Measurements from ENCODE around the gene BMP5. TPM values are rescaled to one million over a fixed set of nuclear protein-coding genes. Genes with fewer than 3 reads are reported as not detected.

The BMP5 gene
- total and polyA plus RNA-seq, 2 of the 8 experiments (the other 6 are each of a cell fraction or from before 2014, with no cell fraction given): 0.02 TPM; not detected in 1

DNA sequence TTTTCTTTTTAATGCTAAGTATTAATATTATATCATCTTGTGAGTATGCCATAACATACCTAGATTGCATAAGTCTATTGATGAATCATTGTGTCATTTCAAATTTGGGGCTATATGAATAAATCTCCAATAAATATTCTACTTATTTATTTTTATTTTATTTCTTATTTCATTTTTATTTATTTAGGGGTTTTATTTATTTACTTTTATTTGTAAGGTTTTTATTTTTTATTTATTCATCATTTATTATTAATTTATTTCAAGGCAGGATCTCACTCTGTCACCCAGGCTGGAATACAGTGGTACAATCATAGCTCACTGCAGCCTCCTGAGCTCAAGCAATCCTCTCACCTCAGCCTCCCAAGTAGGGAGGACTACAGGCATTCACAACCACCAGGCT is 36.3 kb downstream of the BMP5 start:
- Histone ChIP-seq H3K4me1 (replicated peaks in 1 of 4; ENCODE audit: control insufficient read depth in 3 of 4, insufficient read depth in 4 of 4, low read length in 3 of 4) (no peaks in the 10 kb centered on the region), H3K9me3 (ENCODE audit: insufficient read depth in 2 of 2, low read depth in 1 of 2, low read length in 1 of 2) (no peaks in the 10 kb centered on the region), H3K4ac (replicated peaks; ENCODE audit: insufficient read length, low read depth, low read length) (no peak overlapping the region), H3K79me1 (ENCODE audit: low read depth, low read length) (no peaks in the 10 kb centered on the region), H2BK20ac (ENCODE audit: low read length) (no peak overlapping the region), H2BK5ac (ENCODE audit: low read depth, low read length) (no peak overlapping the region), H2AK5ac (ENCODE audit: low read depth, low read length) (no peak overlapping the region), H3K79me2 (ENCODE audit: control insufficient read depth in 1 of 2, insufficient read depth in 2 of 2, low read length in 2 of 2) (no peaks in the 10 kb centered on the region), H3K27me3 (replicated peaks in 1 of 4; ENCODE audit: control insufficient read depth in 3 of 4, extremely low read depth in 1 of 4, insufficient read depth in 3 of 4, low read length in 3 of 4) (no peaks in the 10 kb centered on the region), H3K4me2 (ENCODE audit: insufficient read depth in 1 of 2, low read depth in 2 of 2, low read length in 2 of 2) (no peak overlapping the region), H3K14ac (ENCODE audit: insufficient read length) (no peak overlapping the region), H2AFZ (ENCODE audit: low read length) (no peak overlapping the region), H3K23ac (ENCODE audit: insufficient read length) (no peak overlapping the region), H4K20me1 (replicated peaks in 1 of 2; ENCODE audit: control insufficient read depth in 1 of 2, insufficient read depth in 2 of 2, low read length in 2 of 2) (no peaks in the 10 kb centered on the region), H4K8ac (ENCODE audit: extremely low read depth, insufficient read depth, low read length) (no peak overlapping the region), H3K18ac (ENCODE audit: extremely low read depth, low read length) (no peak overlapping the region), H3K23me2 (ENCODE audit: low read depth, low read length) (0 out of 2 replicates have a peak, but pooled peaks cover 2% of the 10 kb centered on the region), H3K36me3 (ENCODE audit: control insufficient read depth in 2 of 4, insufficient read depth in 4 of 4, low read length in 3 of 4) (no peaks in the 10 kb centered on the region), H3K4me3 (ENCODE audit: extremely low read depth in 1 of 4, insufficient read depth in 2 of 4, low read depth in 3 of 4, low read length in 4 of 4) (no peak overlapping the region), H3K9ac (replicated peaks in 1 of 4; ENCODE audit: extremely low read depth in 1 of 4, low read depth in 3 of 4, low read length in 3 of 4) (no peak overlapping the region), H3K56ac (replicated peaks; ENCODE audit: insufficient read length, low read depth, low read length) (no peak overlapping the region), H2BK15ac (ENCODE audit: low read length) (no peak overlapping the region), H4K91ac (replicated peaks; ENCODE audit: insufficient read length, low read length) (no peak overlapping the region), H3K27ac (ENCODE audit: low read depth, low read length) (no peak overlapping the region), H2BK120ac (replicated peaks; ENCODE audit: low read depth, low read length) (no peak overlapping the region), H2BK12ac (ENCODE audit: low read depth, low read length) (no peak overlapping the region), H4K5ac (ENCODE audit: insufficient read length, low read depth, low read length) (no peak overlapping the region)
- DNase-seq (ENCODE audit: low read depth in 1 of 2, low spot score in 2 of 2) (no peak), FAIRE-seq (no peak)
- ChIA-PET CTCF (ENCODE audit: partially characterized antibody) (no interaction called here), POLR2A (ENCODE audit: partially characterized antibody) (no interaction called here)
- no peak for TF ChIP-seq CHD2 (IDR thresholded peaks at IDR 0.05; ENCODE audit: low read length)
- no peak for TF ChIP-seq POLR2A (IDR thresholded peaks at IDR 0.05; ENCODE audit: control extremely low read depth in 1 of 2, low read depth in 2 of 2, low read length in 2 of 2)
- no peak for TF ChIP-seq EGR1 (IDR thresholded peaks at IDR 0.05; ENCODE audit: borderline replicate concordance, low read depth, low read length)
- TF ChIP-seq ZNF274 (IDR thresholded peaks at IDR 0.05; ENCODE audit: borderline replicate concordance, extremely low read depth, low read length): no peak
- no peak for TF ChIP-seq POU5F1 (IDR thresholded peaks at IDR 0.05; ENCODE audit: low read depth, low read length)
- no peak for TF ChIP-seq FOSL1 (IDR thresholded peaks at IDR 0.05; ENCODE audit: insufficient read depth, low read depth, low read length)
- TF ChIP-seq HDAC2 (IDR thresholded peaks at IDR 0.05; ENCODE audit: borderline replicate concordance in 1 of 2, low read depth in 2 of 2, low read length in 2 of 2): no peak
- TF ChIP-seq GTF2F1 (IDR thresholded peaks at IDR 0.05; ENCODE audit: borderline replicate concordance, low read depth, low read length): no peak
- no peak for TF ChIP-seq BCL11A (IDR thresholded peaks at IDR 0.05; ENCODE audit: low read depth in 2 of 2, low read length in 2 of 2)
- no peak for TF ChIP-seq SAP30 (IDR thresholded peaks at IDR 0.05; ENCODE audit: insufficient read depth, insufficient replicate concordance, low read length)
